ENCODE results near the gene TSPAN5. TPM values are rescaled to one million over a fixed set of nuclear protein-coding genes. Genes with fewer than 3 reads are reported as not detected.

TSPAN5 gene
- total RNA-seq, 1 donor from 2014 or later, result 1.6 TPM

GRCh38 chr4:98611677-98612317 is 46.6 kb downstream of the TSPAN5 start:
- ChIA-PET POLR2A (no interaction called here), CTCF (no interaction called here)
- H3K4me3 Mint-ChIP-seq, result no peak overlapping the region
- no peak for TF ChIP-seq CTCF (IDR thresholded peaks at IDR 0.05)
- no peaks in the 10 kb centered on the region for H3K27me3 Mint-ChIP-seq
- H3K4me1 Mint-ChIP-seq, result peaks cover 16% of the 10 kb centered on the region
- no peaks in the 10 kb centered on the region for H3K36me3 Mint-ChIP-seq (ENCODE audit: low read depth)
- DNase-seq (no peak), ATAC-seq (ENCODE audit: low read depth) (no peak)
- H3K9me3 Mint-ChIP-seq, result no peaks in the 10 kb centered on the region
- H3K27ac Mint-ChIP-seq, result no peak overlapping the region
- intact Hi-C loops (cut with micrococcal nuclease), result no loop called here

- no peak for TF ChIP-seq CTCF (IDR thresholded peaks at IDR 0.05)
- H3K36me3 Mint-ChIP-seq (ENCODE audit: low read depth), result no peaks in the 10 kb centered on the region
- CTCF ChIA-PET, result no interaction called here
Observed at GRCh38 chr4:98610926-98611676, 47.3 kb downstream of the TSPAN5 start.

GRCh38 chr4:98610431-98610830 is 48.0 kb downstream of the TSPAN5 start:
- ChIA-PET CTCF (no interaction called here), POLR2A (interaction anchor here (0.6 kb wide), 1 partner anchor 197 kb away, joined by 3 read pairs; no protein-coding TSS in a partner anchor)
- Mint-ChIP-seq H3K27ac (no peak overlapping the region), H3K4me3 (no peak overlapping the region), H3K27me3 (peaks cover 2% of the 10 kb centered on the region), H3K36me3 (ENCODE audit: low read depth) (no peaks in the 10 kb centered on the region), H3K9me3 (no peaks in the 10 kb centered on the region), H3K4me1 (peaks cover 16% of the 10 kb centered on the region)
- TF ChIP-seq CTCF (IDR thresholded peaks at IDR 0.05), result no peak
- no peak for ATAC-seq (ENCODE audit: low read depth)
- DNase-seq, result no peak
- intact Hi-C loops (cut with micrococcal nuclease), result no loop called here

More at GRCh38 chr4:98610926-98611676, 47.3 kb downstream of the TSPAN5 start:
- H3K9me3 Mint-ChIP-seq, result no peaks in the 10 kb centered on the region
- H3K4me1 Mint-ChIP-seq, result peaks cover 16% of the 10 kb centered on the region
- no peak overlapping the region for H3K4me3 Mint-ChIP-seq
- POLR2A ChIA-PET, result interaction anchor here (0.6 kb wide), 1 partner anchor 197 kb away, joined by 3 read pairs; no protein-coding TSS in a partner anchor
- H3K27ac Mint-ChIP-seq, result no peak overlapping the region
- no peak for DNase-seq
- no peaks in the 10 kb centered on the region for H3K27me3 Mint-ChIP-seq
- intact Hi-C loops (cut with micrococcal nuclease), result no loop called here
- ATAC-seq (ENCODE audit: low read depth), result no peak

GRCh38 chr4:98609934-98610333 is 48.5 kb downstream of the TSPAN5 start:
- Mint-ChIP-seq H3K27ac (no peak overlapping the region), H3K9me3 (no peaks in the 10 kb centered on the region), H3K27me3 (peaks cover 2% of the 10 kb centered on the region), H3K4me3 (no peak overlapping the region), H3K4me1 (peaks cover 16% of the 10 kb centered on the region), H3K36me3 (ENCODE audit: low read depth) (no peaks in the 10 kb centered on the region)
- DNase-seq, result no peak
- no peak for TF ChIP-seq CTCF (IDR thresholded peaks at IDR 0.05)
- POLR2A ChIA-PET, result no interaction called here
- intact Hi-C loops (cut with micrococcal nuclease), result no loop called here
- CTCF ChIA-PET, result no interaction called here
- no peak for ATAC-seq (ENCODE audit: low read depth)

- CTCF ChIA-PET, result no interaction called here
- no peaks in the 10 kb centered on the region for H3K36me3 Mint-ChIP-seq (ENCODE audit: low read depth)
- no peak overlapping the region for H3K27ac Mint-ChIP-seq
- no peak for DNase-seq
- H3K9me3 Mint-ChIP-seq, result no peaks in the 10 kb centered on the region
- no peak overlapping the region for H3K4me3 Mint-ChIP-seq
- POLR2A ChIA-PET, result no interaction called here
- H3K27me3 Mint-ChIP-seq, result peaks cover 2% of the 10 kb centered on the region
- no peak for ATAC-seq (ENCODE audit: low read depth)
- H3K4me1 Mint-ChIP-seq, result peaks cover 14% of the 10 kb centered on the region
- no peak for TF ChIP-seq CTCF (IDR thresholded peaks at IDR 0.05)
- intact Hi-C loops (cut with micrococcal nuclease), result no loop called here
Observed at GRCh38 chr4:98608356-98608755, 50.1 kb downstream of the TSPAN5 start.
